A673 (cell line): ENCODE measurements around the gene PTPN23.

Source experiments
- EZH2 ChIP-seq: fragments of 200-600 bp; sonication (generic); IDR thresholded peaks from 2 replicates; pipeline ENCODE4 v1.6.1; 2017; ENCODE audit warnings: borderline replicate concordance, low read depth, mild to moderate bottlenecking, mixed read lengths, antibody characterized with exemption, low read length; ENCODE audit not compliant: poor library complexity, severe bottlenecking
- TF ChIP-seq, protein P1 (sequence below): fragments of 300-800, 200-600 bp; sonication (generic); conservative IDR thresholded peaks from 2 replicates; pipeline ENCODE4 v1.5.1; 2017; ENCODE audit warnings: low read depth, mild to moderate bottlenecking, antibody characterized with exemption, low read length, moderate library complexity, mixed read lengths

DNA sequence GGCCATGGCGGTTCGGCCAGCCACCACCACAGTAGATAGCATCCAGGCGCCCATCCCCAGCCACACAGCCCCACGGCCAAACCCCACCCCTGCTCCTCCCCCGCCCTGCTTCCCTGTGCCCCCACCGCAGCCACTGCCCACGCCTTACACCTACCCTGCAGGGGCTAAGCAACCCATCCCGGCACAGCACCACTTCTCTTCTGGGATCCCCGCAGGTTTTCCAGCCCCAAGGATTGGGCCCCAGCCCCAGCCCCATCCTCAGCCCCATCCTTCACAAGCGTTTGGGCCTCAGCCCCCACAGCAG is 29.5 kb downstream of the PTPN23 start:
- TF ChIP-seq, protein P1, sequence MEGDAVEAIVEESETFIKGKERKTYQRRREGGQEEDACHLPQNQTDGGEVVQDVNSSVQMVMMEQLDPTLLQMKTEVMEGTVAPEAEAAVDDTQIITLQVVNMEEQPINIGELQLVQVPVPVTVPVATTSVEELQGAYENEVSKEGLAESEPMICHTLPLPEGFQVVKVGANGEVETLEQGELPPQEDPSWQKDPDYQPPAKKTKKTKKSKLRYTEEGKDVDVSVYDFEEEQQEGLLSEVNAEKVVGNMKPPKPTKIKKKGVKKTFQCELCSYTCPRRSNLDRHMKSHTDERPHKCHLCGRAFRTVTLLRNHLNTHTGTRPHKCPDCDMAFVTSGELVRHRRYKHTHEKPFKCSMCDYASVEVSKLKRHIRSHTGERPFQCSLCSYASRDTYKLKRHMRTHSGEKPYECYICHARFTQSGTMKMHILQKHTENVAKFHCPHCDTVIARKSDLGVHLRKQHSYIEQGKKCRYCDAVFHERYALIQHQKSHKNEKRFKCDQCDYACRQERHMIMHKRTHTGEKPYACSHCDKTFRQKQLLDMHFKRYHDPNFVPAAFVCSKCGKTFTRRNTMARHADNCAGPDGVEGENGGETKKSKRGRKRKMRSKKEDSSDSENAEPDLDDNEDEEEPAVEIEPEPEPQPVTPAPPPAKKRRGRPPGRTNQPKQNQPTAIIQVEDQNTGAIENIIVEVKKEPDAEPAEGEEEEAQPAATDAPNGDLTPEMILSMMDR, result no peak
- TF ChIP-seq EZH2, result no peak
